HG02973 (cell line): Measurements from ENCODE around the gene ALG14.
"Not testable (repeated sequence)": the region's sequence is repeated elsewhere in the genome, so short reads cannot be mapped to it uniquely, and the experiment has no call there.

Source experiments
- ATAC-seq: cut with Tn5 transposase; IDR thresholded peaks from one replicate; pipeline ENCODE4 v1.9.1; 2021; ENCODE audit warnings: moderate library complexity; ENCODE audit not compliant: unreplicated experiment

The ALG14 gene

GRCh38 chr1:94958081-94958480 is 114.7 kb downstream of the ALG14 start:
- no peak for ATAC-seq

DNA sequence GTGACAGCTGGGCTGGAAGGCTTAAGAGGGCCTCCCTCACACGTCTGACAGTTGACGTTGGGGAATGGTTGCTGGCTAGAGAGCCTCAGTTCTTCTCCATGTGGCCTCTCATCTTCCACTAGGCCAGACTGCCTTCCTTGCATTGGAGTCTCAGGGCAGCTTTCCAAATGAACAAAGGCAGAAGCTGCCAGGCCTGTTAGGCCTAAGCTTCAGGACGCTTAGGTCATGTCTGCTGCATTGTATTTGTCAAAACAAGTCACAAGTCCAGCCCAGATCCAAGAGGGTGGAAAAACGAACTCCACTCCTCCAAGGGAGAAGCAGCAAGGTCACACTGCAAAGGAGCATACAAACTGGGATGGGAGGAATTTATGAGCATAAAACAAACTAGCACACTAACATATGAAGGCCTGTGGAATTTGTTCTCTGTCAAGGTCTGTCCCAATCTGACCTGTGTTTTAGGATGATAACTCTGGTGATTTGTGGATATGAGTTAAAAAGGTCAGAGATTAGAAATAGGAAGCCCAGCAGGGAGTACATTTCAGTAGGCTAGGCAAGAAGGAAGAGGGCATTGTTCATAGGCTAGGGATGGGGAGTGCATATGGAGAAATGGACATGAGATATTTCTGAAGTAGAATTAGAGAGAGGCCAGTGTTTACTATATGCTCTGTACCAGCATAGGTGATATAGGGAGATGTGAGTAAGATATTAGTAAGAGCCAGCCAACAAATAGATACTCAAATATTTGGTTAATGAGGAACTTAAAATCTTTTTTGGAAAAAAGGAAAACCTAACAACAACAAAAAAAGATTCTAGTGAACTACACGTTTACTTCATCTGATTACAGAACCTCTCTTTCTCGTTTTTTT is 116.8 kb downstream of the ALG14 start:
- no peak for ATAC-seq

DNA sequence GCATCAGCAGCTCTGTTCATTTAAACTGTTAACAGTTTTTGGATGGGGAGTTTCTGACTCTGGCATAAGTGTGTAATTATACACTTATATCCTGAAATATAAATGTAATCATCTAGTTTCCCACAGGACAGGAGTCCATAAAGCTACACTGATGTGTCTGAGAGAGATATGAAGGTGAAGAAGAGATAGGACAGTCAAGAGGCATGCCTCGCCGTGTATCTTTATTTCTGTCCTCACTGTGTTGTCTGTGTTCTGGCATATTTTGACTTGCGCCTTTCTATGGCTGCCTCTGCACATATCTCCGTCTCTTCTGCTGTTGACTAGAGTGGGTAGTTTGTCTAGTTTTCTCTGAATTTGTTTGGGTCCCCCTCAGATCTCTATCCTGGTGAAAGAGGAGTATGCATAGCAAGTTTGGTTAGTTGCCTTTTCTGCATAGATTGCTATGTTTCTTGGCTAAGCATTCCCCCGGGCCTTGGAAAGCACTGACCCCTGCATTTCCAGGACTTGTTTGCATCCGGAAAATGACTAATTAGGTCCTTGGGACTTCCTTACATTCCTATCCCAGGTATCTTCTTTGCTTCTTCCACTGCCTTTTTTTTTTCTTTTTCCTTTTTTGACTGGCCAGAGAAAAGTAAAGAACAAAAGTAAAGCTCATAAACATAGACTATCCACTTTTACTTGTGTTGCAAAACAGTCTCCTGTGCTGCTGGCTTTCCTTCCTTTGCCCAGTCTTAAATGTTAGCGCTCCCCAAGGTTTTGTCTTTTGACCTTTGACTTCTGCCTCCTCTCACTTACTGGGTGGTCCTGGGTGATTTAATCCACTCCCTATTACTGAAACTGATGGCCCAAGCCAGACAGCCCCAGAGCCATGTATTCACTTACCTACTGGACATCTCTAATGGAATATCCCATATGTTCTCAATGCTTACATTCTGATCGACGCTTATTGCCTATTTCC is 118.2 kb downstream of the ALG14 start:
- ATAC-seq = no peak

- ATAC-seq = no peak
These were observed 119.0 kb downstream of the ALG14 start for GRCh38 chr1:94953746-94954145.

DNA sequence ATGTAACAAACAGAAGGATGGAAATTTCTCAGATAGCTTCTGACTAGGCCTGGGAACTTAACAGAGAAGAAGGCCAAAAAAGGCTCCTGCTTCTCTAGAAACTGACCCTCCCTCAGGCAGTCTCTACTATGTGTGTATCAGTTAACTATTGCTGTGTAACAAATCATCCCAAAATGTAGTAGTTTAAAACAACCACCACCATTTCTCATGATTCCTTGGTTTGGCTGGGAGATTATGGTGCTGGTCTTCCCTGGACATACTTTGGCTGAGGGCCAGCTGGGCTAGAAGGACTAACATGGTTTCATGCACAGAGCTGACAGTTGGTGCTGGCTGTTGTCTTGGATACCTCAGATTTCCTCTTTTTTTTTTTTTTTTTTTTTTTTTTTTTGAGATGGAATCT is 119.6 kb downstream of the ALG14 start:
- ATAC-seq = no peak

- ATAC-seq = no peak
These were observed 120.2 kb downstream of the ALG14 start for GRCh38 chr1:94952539-94952938.

DNA sequence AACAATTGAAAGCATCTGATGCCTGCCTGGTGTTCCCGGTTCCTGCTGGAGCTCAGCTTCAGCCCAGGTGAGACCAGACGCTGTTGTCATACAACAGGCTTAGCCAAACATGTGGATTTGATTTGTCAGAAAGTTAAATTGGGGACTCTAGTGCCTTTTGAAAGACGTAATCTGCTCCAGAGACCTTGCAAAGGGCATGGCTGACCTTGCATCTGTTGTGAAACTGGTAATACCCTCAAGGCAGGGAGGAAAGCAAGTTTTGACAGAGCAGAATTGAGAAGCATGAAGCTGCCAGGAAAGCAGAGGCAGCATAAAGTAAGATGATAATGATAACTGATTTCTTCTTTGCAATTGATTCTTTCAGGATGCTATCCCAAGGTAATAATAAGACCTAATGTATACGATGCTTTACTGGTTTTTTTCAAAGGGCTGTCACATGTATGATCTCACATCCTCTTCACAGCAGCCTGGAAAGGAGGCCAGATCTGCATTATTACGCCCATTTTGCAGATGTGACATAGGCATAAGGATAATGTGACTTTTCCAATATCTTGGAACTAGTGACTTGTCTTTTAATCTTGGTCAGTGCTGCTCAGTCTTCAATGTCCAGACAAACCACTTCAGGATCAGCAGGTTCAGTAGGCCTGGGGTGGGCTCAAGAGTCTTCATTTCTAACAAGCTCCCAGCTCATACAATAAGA is 121.1 kb downstream of the ALG14 start:
- ATAC-seq = no peak

- no peak for ATAC-seq
These were observed 121.7 kb downstream of the ALG14 start for GRCh38 chr1:94951046-94951445.

DNA sequence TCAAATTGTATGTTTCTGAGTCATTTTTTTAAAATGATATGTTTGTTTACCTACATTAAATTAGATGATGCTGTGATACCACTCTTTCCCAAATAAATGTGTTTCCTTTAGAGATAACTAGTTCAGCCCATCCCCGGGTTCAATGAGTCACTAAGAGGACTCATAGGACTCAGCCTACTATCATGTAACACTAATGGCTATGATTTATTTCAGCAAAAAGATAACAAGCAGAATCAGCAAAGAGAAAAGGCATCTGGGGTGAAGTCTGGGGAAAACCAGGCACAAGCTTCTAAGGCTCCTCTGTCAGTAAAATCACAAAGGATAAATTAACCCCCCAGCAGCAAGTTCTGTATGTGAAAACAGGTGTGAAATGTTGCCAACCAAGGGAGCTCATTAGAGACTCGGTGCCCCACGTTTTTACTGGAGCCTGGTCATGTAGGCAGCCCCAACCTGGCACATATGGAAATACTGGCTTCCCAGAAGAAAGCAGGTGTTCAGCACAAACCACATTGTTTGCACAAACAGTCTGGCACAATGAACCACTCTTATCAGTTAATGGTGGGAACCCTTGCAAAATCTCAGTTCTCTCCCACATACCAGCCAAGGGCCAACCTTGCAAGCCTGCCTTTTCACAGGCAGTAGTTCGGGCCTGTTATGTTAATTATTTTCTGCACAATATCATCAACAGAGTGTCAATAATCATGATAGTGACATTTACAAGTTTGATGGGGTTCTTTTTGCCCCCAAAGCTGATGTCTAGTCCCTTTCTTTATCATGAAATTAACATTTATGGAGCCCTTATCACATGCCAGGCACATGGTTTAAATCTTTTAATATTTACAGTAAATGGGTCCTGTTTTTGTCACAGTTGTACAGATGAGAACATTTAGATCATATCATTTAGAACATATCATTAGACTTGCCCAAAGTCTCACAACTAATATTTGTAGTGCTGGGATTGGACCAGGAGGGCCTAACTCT is 122.8 kb downstream of the ALG14 start:
- ATAC-seq = no peak

- ATAC-seq = no peak
These were observed 125.3 kb downstream of the ALG14 start for GRCh38 chr1:94947437-94947836.

DNA sequence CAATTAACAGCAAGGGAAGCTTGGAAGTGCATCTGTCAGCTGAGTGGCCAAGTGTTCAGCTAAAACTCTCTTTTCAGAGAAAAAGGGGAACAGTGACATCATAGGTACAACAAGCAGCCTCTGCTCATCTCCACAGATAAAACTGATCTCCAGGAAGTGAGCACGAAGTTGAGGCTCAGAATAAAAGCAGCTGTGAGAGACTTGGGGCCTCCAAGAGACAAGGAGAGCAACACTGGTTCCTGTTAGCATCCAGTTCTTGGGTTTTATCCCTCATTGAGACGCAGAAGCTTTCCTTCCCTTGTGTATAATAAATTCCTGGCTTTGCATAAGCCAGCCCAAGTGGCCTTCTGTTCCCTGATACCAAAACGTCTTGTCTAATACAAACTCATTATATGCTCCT is 125.9 kb downstream of the ALG14 start:
- ATAC-seq = no peak

- no peak for ATAC-seq
These were observed 130.3 kb downstream of the ALG14 start for GRCh38 chr1:94942171-94943128.

DNA sequence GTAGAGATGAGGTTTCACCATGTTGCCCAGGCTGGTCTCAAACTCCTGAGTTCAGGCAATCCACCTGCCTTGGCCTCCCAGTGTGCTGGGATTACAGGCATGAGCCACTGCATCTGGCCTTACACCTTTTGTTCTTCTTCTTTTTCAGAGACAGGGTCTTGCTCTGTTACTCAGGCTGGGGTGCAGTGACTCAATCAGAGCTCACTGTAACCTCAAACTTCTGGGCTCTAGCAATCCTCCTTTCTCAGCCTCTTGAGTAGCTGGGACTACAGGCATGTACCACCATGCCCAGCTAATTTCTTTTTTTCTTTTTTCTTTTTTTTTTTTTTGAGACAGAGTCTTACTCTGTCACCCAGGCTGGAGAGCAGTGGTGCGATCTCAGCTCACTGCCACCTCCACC is 131.3 kb downstream of the ALG14 start:
- ATAC-seq = not testable (repeated sequence)

- ATAC-seq = no peak
These were observed 132.0 kb downstream of the ALG14 start for GRCh38 chr1:94940738-94941137.

GRCh38 chr1:94937820-94938219 is 134.9 kb downstream of the ALG14 start:
- no peak for ATAC-seq

- ATAC-seq = no peak
These were observed 135.7 kb downstream of the ALG14 start for GRCh38 chr1:94936861-94937620.

DNA sequence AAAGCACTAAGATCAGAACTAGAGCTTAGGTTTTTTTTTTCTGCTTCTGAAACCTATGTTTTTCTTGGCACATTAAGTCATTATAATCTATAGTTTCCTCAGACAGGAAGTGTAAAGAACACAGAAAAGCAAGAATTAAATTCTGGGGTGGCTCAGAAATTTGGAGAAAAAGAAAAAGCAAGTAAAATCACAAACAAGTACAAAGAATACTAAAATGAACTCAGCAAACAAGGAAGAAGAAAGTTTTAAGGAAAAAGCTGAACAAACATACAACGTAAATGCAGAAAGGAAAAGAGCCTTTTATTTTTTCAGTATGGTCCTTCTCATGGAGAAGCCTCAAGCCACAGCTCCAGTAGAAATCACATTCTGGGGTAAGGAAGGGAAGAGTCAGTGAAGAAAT is 137.3 kb downstream of the ALG14 start:
- ATAC-seq = no peak

DNA sequence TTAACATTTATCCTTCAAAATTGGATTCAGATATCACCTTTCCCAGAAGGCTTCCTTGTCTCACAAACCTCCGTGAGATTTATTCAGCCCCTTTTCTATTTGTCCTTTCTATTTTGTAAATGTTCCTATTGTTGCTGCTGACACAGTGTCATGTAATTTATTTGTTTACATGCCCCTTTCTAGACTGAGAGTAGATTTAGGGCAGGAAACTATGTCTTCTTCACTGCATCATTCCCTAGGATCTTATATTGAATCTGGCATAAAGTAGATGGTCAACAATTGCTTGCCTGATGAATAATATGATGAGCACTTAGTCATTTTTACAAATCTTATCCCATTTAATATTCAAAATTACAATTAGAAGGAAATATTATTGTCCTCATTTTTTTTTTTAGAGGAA is 137.7 kb downstream of the ALG14 start:
- no peak for ATAC-seq
